K562 (cell line): ENCODE data around the gene PLCB4. TPM values are rescaled to one million over a fixed set of nuclear protein-coding genes. Genes with fewer than 3 reads are reported as not detected.
A peak's percentile ranks its signal among the peaks of the same experiment; 100 is the strongest.

Experiments used
- ATAC-seq: fragments of 200-7000 bp; cut with Tn5 transposase; 3 replicates; pipeline ENCODE4 v1.9.1; 2020; ENCODE audit warnings: moderate library complexity
- BruUV-seq: library from RNA; stranded (reverse); fragments of 400-500 nt; replicated peaks from 2 replicates; lab custom pipeline; 2021; lab: Mats Ljungman, UMichigan
- CTCF ChIA-PET: fragments of 300-600 bp; formaldehyde crosslinking; extraction: SDS; loops from one replicate; lab custom pipeline; 2021; ENCODE audit warnings: low intra/inter-chr PET ratio; lab: Yijun Ruan, JAX
- POLR2A ChIA-PET: fragments of 300-600, 350-650 bp; sonication (Branson Sonifier 250); formaldehyde crosslinking; extraction: SDS; loops from one replicate; lab custom pipeline; 2021; ENCODE audit warnings: antibody characterized with exemption, inconsistent platforms; lab: Yijun Ruan, JAX
- DNase-seq, 4 experiments: peaks; one replicate each; pipeline versions ENCODE4 v3.0.0 to v3.0.0-alpha.2; 2011 to 2018; ENCODE audit warnings: low spot score in 3 of 4, mixed read lengths in 3 of 4; ENCODE audit errors: extremely low read depth in 1 of 4
- FAIRE-seq: peaks from 2 replicates; lab custom pipeline; 2011; peaks lifted over from hg19 to GRCh38; lab: Jason Lieb, UNC
- H2AFZ ChIP-seq: 2 replicates; pipeline ENCODE4 v1.6.0; 2011; ENCODE audit warnings: low read depth, low read length, control low read depth, inconsistent platforms
- H3K27ac ChIP-seq: fragments of 200-600 bp; 3 replicates; pipeline ENCODE4 v1.8.0; 2011; ENCODE audit warnings: low read depth, mild to moderate bottlenecking, control low read depth, inconsistent platforms, low read length, moderate library complexity, mixed read lengths; ENCODE audit errors: extremely low read depth
- H3K27me3 ChIP-seq, 2 experiments: fragments of 300-600 bp in 1 of 2; 2 replicates in 1 of 2; 3 replicates in 1 of 2; pipeline versions ENCODE4 v1.6.0 to v1.8.0; 2011; ENCODE audit warnings: inconsistent platforms in 2 of 2, low read length in 2 of 2, mild to moderate bottlenecking in 1 of 2, mixed read lengths in 1 of 2, moderate library complexity in 1 of 2; ENCODE audit not compliant: control insufficient read depth in 2 of 2, insufficient read depth in 2 of 2
- H3K36me3 ChIP-seq: fragments of 300-600 bp; 3 replicates; pipeline ENCODE4 v1.8.0; 2011; ENCODE audit warnings: mild to moderate bottlenecking, low read length, inconsistent platforms; ENCODE audit not compliant: control insufficient read depth, insufficient read depth
- H3K4me1 ChIP-seq, 2 experiments: fragments of 200-600 bp in 1 of 2; replicated peaks in 1 of 2; 2 replicates in 1 of 2; 3 replicates in 1 of 2; pipeline versions ENCODE4 v1.5.1 to v1.8.0; 2011; ENCODE audit warnings: inconsistent platforms in 2 of 2, low read length in 2 of 2, mild to moderate bottlenecking in 1 of 2, mixed read lengths in 1 of 2, moderate library complexity in 1 of 2; ENCODE audit not compliant: control insufficient read depth in 2 of 2, insufficient read depth in 2 of 2
- H3K4me2 ChIP-seq: 2 replicates; pipeline ENCODE4 v1.6.1; 2011; ENCODE audit warnings: low read length, control low read depth, inconsistent platforms, mixed read lengths; ENCODE audit not compliant: insufficient read depth
- H3K4me3 ChIP-seq: fragments of 200-600 bp; sonication (generic), shearing (Covaris generic); 2 replicates; pipeline ENCODE4 v1.5.1; 2016; ENCODE audit warnings: control low read depth, inconsistent platforms
- H3K79me2 ChIP-seq: fragments of 200-600 bp; 3 replicates; pipeline ENCODE4 v1.8.0; 2011; ENCODE audit warnings: low read length, inconsistent platforms; ENCODE audit not compliant: control insufficient read depth, insufficient read depth
- H3K9ac ChIP-seq, 2 experiments: 2 replicates each; pipeline versions ENCODE4 v1.6.0 to v1.6.1; 2011; ENCODE audit warnings: low read depth in 2 of 2, low read length in 2 of 2, control low read depth in 1 of 2, inconsistent platforms in 1 of 2, mild to moderate bottlenecking in 1 of 2, mixed read lengths in 1 of 2; ENCODE audit not compliant: insufficient read depth in 1 of 2
- H3K9me1 ChIP-seq: one replicate; pipeline ENCODE4 v1.6.0; 2011; ENCODE audit warnings: inconsistent platforms, mild to moderate bottlenecking, low read length, moderate library complexity; ENCODE audit not compliant: control insufficient read depth, insufficient read depth
- H3K9me3 ChIP-seq: replicated peaks from 2 replicates; pipeline ENCODE4 v1.5.1; 2011; ENCODE audit warnings: low read depth, low read length, inconsistent platforms; ENCODE audit not compliant: control insufficient read depth, insufficient read depth
- H4K20me1 ChIP-seq: replicated peaks from 2 replicates; pipeline ENCODE4 v1.6.1; 2011; ENCODE audit warnings: low read length, inconsistent platforms, mixed read lengths; ENCODE audit not compliant: control insufficient read depth, insufficient read depth
- EP300 ChIP-seq: IDR thresholded peaks from 2 replicates; pipeline ENCODE4 v1.6.1; 2012; ENCODE audit warnings: low read length, improper control_type of control experiment
- HMG20A ChIP-seq: fragments of 450-650 bp; formaldehyde crosslinking; conservative IDR thresholded peaks from 2 replicates; pipeline ENCODE4 v1.4.0; 2020; ENCODE audit warnings: mild to moderate bottlenecking, mixed read lengths
- NFIC ChIP-seq: fragments of 450-650 bp; IDR thresholded peaks from 2 replicates; pipeline ENCODE4 v1.6.1; 2017; ENCODE audit warnings: mild to moderate bottlenecking, inconsistent platforms
- NFIX ChIP-seq: fragments of 250-450 bp; sonication (Bioruptor Pico); IDR thresholded peaks from 2 replicates; pipeline ENCODE4 v1.4.0; 2020; ENCODE audit warnings: low read depth, mild to moderate bottlenecking, moderate library complexity
- RAD21 ChIP-seq, 2 experiments: fragments of 250-450 bp in 1 of 2; fragments of 450-650 bp in 1 of 2; sonication (Bioruptor Pico) in 1 of 2; formaldehyde crosslinking in 1 of 2; IDR thresholded peaks in 1 of 2; conservative IDR thresholded peaks in 1 of 2; 2 replicates each; pipeline versions ENCODE4 v1.4.0 to v1.8.0; 2020 to 2022; ENCODE audit warnings: mild to moderate bottlenecking in 2 of 2, moderate library complexity in 1 of 2
- WGBS: fragments of 100-300 bp; shearing (Covaris generic); methylation state at CpG from one replicate; pipeline ENCODE4 v1.1.6; 2016; ENCODE audit warnings: low coverage, mixed read lengths; ENCODE audit not compliant: insufficient coverage; ENCODE audit errors: missing lambda C conversion rate; 5-methylcytosine and 5-hydroxymethylcytosine counted together
- in situ Hi-C: fragments of 300-500 bp; cut with MboI; formaldehyde crosslinking; loops from 4 replicates; pipeline ENCODE4 v1.15.0; 2018; ENCODE audit warnings: inconsistent platforms, mixed read lengths
- intact Hi-C: fragments of 100-400 bp; cut with micrococcal nuclease; formaldehyde crosslinking; loops from 2 replicates; pipeline ENCODE4 v1.14.2; 2022
- polyA plus RNA-seq, 8 experiments: library from polyadenylated mRNA; depleted of rRNA in 4 of 8; stranded (reverse) in 5 of 8; unstranded in 3 of 8; fragments of >200 nt; fragmentation: Nextera tagmentation in 2 of 8; fragmentation: Illumina TruSeq in 1 of 8; extraction: Ambion mirVana in 2 of 8; extraction: Trizol in 1 of 8; gene quantifications; 2 replicates each; pipeline versions ENCODE4 v1.2.1 to v1.2.3, GENCODE V29; 2011 to 2014; ENCODE audit warnings: inconsistent platforms in 1 of 8, missing spikeins in 1 of 8
- total RNA-seq, 7 experiments: library from RNA; depleted of rRNA in 6 of 7; stranded (reverse); fragments of >200 nt in 6 of 7; fragmentation: Illumina TruSeq in 2 of 7; extraction: Trizol in 2 of 7; gene quantifications; 2 replicates each; pipeline versions ENCODE4 v1.2.1 to v1.2.3, GENCODE V29; 2011 to 2021; ENCODE audit warnings: low replicate concordance in 1 of 7
- TF ChIP-seq, protein P1 (sequence below): sonication (generic); formaldehyde crosslinking; IDR thresholded peaks from 2 replicates; pipeline ENCODE4 v1.8.1; 2023; ENCODE audit warnings: mild to moderate bottlenecking, missing genetic modification reagents
- TF ChIP-seq, protein P2 (sequence below): fragments of 450-650 bp; IDR thresholded peaks from 2 replicates; pipeline ENCODE4 v1.6.1; 2016; ENCODE audit warnings: borderline replicate concordance
- TF ChIP-seq, protein P3 (sequence below): sonication (generic); formaldehyde crosslinking; IDR thresholded peaks from 2 replicates; pipeline ENCODE4 v1.5.0; 2020; ENCODE audit warnings: missing genetic modification reagents
- TF ChIP-seq, protein P4 (sequence below): fragments of 450-650 bp; IDR thresholded peaks from 2 replicates; pipeline ENCODE4 v1.6.1; 2016
- TF ChIP-seq, protein P5 (sequence below): fragments of 450-650 bp; IDR thresholded peaks from 2 replicates; pipeline ENCODE4 v1.6.1; 2017; ENCODE audit warnings: antibody characterized with exemption

PLCB4 gene
- total and polyA plus RNA-seq, 9 of the 15 experiments (the other 6 are each of a cell fraction or from before 2014, with no cell fraction given): 0.20 to 2.9 (median 0.52) TPM

DNA sequence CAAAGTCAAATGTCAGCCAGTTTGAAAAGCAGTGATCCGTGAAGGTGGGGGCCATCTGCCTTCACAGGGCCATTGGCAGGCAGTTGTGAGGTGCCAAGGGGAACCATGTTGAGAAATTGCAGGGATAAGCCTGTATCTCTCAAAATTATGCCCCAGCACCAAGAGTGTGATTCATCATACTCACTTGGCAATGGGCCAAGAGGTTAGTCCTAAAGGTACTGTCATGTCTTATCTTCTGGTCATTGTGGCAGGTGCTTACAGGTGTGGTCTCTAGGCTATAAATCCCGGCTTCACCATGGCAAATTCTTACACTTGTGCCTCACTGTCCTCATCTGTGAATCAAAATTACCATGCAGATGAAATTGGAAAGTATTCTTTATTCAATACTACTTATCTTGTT is 294.8 kb downstream of the PLCB4 start:
- H3K9me3 ChIP-seq: no peaks in the 10 kb centered on the region
- H2AFZ ChIP-seq: no peak overlapping the region
- no peak overlapping the region for H3K4me2 ChIP-seq
- 0% methylated on average over 2 of the region's 2 CpGs for WGBS
- no peaks in the 10 kb centered on the region for H3K27me3 ChIP-seq
- H4K20me1 ChIP-seq: no peaks in the 10 kb centered on the region
- no peaks in the 10 kb centered on the region for H3K9me1 ChIP-seq
- H3K36me3 ChIP-seq: no peaks in the 10 kb centered on the region
- no peaks in the 10 kb centered on the region; a peak in 1 of 5 replicates for H3K4me1 ChIP-seq
- no peak overlapping the region for H3K4me3 ChIP-seq
- intact Hi-C loops: no loop called here
- H3K9ac ChIP-seq: no peak overlapping the region
- ATAC-seq: no peak
- no TSS peak for BruUV-seq
- POLR2A ChIA-PET: no interaction called here
- CTCF ChIA-PET: no interaction called here
- FAIRE-seq: no peak
- no peak overlapping the region for H3K27ac ChIP-seq
- no peaks in the 10 kb centered on the region for H3K79me2 ChIP-seq
- peak in 1 of 4 experiments; percentile 6 for DNase-seq
- in situ Hi-C loops: loop anchor here (10.0 kb wide), 1 partner anchor 599 kb away; no protein-coding TSS in a partner anchor
- TF ChIP-seq HMG20A (CRISPR knock-in tag): no peak
- TF ChIP-seq, protein P1, sequence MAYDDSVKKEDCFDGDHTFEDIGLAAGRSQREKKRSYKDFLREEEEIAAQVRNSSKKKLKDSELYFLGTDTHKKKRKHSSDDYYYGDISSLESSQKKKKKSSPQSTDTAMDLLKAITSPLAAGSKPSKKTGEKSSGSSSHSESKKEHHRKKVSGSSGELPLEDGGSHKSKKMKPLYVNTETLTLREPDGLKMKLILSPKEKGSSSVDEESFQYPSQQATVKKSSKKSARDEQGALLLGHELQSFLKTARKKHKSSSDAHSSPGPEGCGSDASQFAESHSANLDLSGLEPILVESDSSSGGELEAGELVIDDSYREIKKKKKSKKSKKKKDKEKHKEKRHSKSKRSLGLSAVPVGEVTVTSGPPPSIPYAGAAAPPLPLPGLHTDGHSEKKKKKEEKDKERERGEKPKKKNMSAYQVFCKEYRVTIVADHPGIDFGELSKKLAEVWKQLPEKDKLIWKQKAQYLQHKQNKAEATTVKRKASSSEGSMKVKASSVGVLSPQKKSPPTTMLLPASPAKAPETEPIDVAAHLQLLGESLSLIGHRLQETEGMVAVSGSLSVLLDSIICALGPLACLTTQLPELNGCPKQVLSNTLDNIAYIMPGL (CRISPR knock-in tag): no peak
- TF ChIP-seq, protein P2, sequence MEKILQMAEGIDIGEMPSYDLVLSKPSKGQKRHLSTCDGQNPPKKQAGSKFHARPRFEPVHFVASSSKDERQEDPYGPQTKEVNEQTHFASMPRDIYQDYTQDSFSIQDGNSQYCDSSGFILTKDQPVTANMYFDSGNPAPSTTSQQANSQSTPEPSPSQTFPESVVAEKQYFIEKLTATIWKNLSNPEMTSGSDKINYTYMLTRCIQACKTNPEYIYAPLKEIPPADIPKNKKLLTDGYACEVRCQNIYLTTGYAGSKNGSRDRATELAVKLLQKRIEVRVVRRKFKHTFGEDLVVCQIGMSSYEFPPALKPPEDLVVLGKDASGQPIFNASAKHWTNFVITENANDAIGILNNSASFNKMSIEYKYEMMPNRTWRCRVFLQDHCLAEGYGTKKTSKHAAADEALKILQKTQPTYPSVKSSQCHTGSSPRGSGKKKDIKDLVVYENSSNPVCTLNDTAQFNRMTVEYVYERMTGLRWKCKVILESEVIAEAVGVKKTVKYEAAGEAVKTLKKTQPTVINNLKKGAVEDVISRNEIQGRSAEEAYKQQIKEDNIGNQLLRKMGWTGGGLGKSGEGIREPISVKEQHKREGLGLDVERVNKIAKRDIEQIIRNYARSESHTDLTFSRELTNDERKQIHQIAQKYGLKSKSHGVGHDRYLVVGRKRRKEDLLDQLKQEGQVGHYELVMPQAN: no peak
- TF ChIP-seq NFIC: peak; percentile 86
- TF ChIP-seq EP300: no peak
- TF ChIP-seq, protein P3, sequence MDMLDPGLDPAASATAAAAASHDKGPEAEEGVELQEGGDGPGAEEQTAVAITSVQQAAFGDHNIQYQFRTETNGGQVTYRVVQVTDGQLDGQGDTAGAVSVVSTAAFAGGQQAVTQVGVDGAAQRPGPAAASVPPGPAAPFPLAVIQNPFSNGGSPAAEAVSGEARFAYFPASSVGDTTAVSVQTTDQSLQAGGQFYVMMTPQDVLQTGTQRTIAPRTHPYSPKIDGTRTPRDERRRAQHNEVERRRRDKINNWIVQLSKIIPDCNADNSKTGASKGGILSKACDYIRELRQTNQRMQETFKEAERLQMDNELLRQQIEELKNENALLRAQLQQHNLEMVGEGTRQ (CRISPR knock-in tag): no peak
- TF ChIP-seq, protein P4, sequence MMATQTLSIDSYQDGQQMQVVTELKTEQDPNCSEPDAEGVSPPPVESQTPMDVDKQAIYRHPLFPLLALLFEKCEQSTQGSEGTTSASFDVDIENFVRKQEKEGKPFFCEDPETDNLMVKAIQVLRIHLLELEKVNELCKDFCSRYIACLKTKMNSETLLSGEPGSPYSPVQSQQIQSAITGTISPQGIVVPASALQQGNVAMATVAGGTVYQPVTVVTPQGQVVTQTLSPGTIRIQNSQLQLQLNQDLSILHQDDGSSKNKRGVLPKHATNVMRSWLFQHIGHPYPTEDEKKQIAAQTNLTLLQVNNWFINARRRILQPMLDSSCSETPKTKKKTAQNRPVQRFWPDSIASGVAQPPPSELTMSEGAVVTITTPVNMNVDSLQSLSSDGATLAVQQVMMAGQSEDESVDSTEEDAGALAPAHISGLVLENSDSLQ: no peak
- peak; percentile 78 for TF ChIP-seq NFIX (CRISPR knock-in tag)
- no peak for TF ChIP-seq RAD21 (CRISPR knock-in tag; conservative IDR thresholded peaks at IDR 0.05 in 1 of 2, IDR thresholded peaks at IDR 0.05 in 1 of 2)
- TF ChIP-seq, protein P5, sequence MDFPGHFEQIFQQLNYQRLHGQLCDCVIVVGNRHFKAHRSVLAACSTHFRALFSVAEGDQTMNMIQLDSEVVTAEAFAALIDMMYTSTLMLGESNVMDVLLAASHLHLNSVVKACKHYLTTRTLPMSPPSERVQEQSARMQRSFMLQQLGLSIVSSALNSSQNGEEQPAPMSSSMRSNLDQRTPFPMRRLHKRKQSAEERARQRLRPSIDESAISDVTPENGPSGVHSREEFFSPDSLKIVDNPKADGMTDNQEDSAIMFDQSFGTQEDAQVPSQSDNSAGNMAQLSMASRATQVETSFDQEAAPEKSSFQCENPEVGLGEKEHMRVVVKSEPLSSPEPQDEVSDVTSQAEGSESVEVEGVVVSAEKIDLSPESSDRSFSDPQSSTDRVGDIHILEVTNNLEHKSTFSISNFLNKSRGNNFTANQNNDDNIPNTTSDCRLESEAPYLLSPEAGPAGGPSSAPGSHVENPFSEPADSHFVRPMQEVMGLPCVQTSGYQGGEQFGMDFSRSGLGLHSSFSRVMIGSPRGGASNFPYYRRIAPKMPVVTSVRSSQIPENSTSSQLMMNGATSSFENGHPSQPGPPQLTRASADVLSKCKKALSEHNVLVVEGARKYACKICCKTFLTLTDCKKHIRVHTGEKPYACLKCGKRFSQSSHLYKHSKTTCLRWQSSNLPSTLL: no peak
